ENCODE data around the gene ARHGEF10L.

The ARHGEF10L gene

GRCh38 chr1:17551755-17552234 lies 12.3 kb downstream of the ARHGEF10L start:
- DNase-seq = peak; percentile 72

GRCh38 chr1:17553975-17554700 lies 14.6 kb downstream of the ARHGEF10L start:
- DNase-seq = peak; percentile 42

GRCh38 chr1:17554954-17555353 lies 15.5 kb downstream of the ARHGEF10L start:
- peak; percentile 16 for DNase-seq

- DNase-seq = no peak
Measured at GRCh38 chr1:17557986-17558385, 18.5 kb downstream of the ARHGEF10L start.

GRCh38 chr1:17558541-17558940 lies 19.0 kb downstream of the ARHGEF10L start:
- DNase-seq = no peak

- no peak for DNase-seq
Measured at GRCh38 chr1:17558954-17559614, 19.6 kb downstream of the ARHGEF10L start.

- no peak for DNase-seq
Measured at GRCh38 chr1:17559615-17560419, 20.3 kb downstream of the ARHGEF10L start.

GRCh38 chr1:17561247-17561548 lies 21.7 kb downstream of the ARHGEF10L start:
- no peak for DNase-seq

GRCh38 chr1:17561561-17561985 lies 22.1 kb downstream of the ARHGEF10L start:
- DNase-seq = peak; percentile 73

- no peak for DNase-seq
Measured at GRCh38 chr1:17562375-17562774, 22.9 kb downstream of the ARHGEF10L start.

GRCh38 chr1:17563494-17564281 lies 24.2 kb downstream of the ARHGEF10L start:
- no peak for DNase-seq

- no peak for DNase-seq
Measured at GRCh38 chr1:17564458-17565393, 25.2 kb downstream of the ARHGEF10L start.

GRCh38 chr1:17565461-17566252 lies 26.2 kb downstream of the ARHGEF10L start:
- peak; percentile 27 for DNase-seq

GRCh38 chr1:17566417-17566816 lies 26.9 kb downstream of the ARHGEF10L start:
- DNase-seq = no peak

- no peak for DNase-seq
Measured at GRCh38 chr1:17566892-17567291, 27.4 kb downstream of the ARHGEF10L start.

GRCh38 chr1:17567582-17567981 lies 28.1 kb downstream of the ARHGEF10L start:
- DNase-seq = no peak

- peak; percentile 27 for DNase-seq
Measured at GRCh38 chr1:17568014-17568900, 28.8 kb downstream of the ARHGEF10L start.

- peak; percentile 76 for DNase-seq
Measured at GRCh38 chr1:17569200-17570139, 30.0 kb downstream of the ARHGEF10L start.

- no peak for DNase-seq
Measured at GRCh38 chr1:17570228-17570627, 30.7 kb downstream of the ARHGEF10L start.
